ENCODE data around the gene TCF7L1. TPM values are rescaled to one million over a fixed set of nuclear protein-coding genes. Genes with fewer than 3 reads are reported as not detected.
A peak's percentile ranks its signal among the peaks of the same experiment; 100 is the strongest.

Gene TCF7L1
- total RNA-seq, 1 donor from 2014 or later = 4.2 TPM

DNA sequence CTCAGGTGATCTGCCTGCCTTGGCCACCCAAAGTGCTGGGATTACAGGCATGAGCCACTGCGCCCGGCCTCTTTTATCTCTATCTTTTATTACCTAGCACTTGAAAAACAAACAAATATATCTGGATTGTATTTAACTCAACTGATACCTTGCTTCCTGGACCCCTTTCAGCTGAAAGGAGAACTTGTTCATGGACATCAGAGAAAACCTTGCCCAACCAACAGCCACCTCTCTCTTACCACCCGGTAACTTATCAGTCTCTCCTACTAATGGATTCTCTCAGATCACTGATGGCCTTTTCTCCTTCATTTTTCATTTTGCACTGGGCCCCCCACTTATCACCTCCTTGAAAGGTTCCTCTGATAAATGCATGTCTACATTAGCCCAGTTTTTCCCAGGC lies 214.4 kb downstream of the TCF7L1 start:
- no peak for DNase-seq (ENCODE audit: low read depth in 2 of 2)

DNA sequence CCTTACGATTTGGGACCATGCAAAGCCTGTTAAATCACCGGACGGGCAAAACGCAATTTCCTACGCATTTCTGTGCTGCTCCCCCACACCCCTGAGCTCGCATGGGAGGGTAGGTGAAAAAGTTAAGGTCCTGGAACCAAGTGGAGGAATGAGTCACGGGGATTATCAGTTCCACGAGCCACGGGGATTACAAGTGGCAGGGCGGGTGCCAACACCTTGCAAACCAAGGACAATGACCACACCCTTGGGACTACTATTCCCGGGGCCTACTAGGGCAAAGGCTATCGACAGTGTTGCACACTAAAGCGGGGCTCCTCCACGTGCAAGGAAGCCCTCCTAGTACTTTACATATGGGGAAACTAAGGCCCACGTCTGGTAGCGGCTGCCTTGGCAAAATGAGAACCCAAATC lies 220.7 kb downstream of the TCF7L1 start:
- peak in 1 of 2 donors; percentile 28 for DNase-seq (ENCODE audit: low read depth in 2 of 2)

DNA sequence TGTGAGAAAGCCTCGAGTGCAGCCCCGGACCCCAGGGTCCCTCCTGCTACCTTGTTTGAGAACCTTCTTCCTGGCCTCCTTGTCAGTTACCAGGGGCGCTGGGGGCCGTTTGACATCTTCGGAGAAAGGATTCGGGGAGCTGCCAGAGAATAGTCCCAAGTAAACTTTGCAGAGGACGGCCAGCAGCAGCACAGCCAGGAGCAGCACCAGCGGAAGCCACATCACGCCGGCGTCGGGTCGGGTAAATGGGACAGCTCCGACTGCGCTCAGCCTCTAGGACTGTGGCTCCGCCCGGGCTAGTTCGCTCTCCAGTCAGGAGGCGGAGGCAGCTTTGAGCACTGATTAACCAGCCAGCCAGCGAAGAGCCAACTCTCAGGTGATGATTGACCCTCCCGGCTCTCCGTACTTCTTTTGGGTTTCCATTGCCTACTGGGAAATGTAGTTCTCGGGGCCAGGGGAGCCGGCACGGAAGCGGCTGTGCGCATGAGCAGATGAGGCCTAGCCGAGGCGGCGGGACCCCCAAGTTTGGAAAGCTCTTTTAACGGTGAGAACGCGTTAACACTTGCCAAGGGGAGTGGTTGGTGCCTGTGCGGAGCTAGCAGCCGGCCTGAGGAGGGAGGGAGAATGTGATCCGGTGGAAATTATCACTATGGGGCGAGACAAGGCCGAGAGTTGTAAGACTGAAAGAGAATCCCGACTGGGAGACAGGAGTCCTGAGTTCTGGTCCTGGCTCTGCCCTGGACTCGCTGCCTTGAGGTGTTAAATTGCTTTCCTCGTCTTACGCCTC lies 221.3 kb downstream of the TCF7L1 start, which contains the start of the genes ELMOD3 and RETSAT:
ELMOD3 (plus strand) TSS at position 484 of the 787 bp plus-strand sequence. CDS start 2,430 bp downstream, outside the sequence.
RETSAT (minus strand) TSS at position 243 of the 787 bp plus-strand sequence; CDS start at position 222, 21 bp downstream.
- peak; percentile 100 for DNase-seq (ENCODE audit: low read depth in 2 of 2)

DNA sequence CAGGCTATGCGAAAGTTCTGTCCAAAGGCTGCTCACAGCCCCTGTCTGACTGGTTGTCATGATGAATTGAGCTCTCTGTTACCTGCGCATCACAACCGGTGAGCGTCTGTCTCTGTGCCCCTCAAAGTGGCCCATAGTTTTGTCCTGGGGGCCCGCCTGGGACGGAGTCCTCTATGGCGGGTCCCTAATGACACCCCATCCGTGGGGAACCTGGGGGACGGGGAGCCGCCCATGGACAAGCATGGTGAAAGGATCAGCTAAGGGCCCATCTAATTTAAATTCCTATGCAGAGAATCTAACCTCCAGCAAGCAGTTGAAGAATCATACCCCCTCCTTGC lies 221.8 kb downstream of the TCF7L1 start:
- no peak for DNase-seq (ENCODE audit: low read depth in 2 of 2)

DNA sequence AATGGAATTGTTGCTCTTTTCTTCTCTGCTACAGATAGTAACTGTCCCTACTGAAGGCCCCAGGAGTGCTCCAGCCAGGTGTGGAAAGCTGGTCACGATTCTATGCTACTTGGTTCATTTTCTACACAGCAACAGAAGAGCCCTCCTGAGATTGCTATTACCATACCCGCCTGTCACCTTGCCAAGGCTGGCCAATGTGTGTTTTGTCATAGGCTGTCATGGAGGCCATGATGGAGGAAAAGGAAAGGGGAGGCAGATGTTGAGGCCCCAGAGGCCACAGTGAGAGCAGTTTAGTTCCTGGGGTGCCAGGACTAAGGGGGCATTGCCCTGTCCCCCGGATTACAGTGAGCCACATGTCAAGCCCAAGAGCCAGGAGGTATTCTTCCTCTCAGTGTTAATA lies 222.3 kb downstream of the TCF7L1 start:
- DNase-seq (ENCODE audit: low read depth in 2 of 2) = no peak

DNA sequence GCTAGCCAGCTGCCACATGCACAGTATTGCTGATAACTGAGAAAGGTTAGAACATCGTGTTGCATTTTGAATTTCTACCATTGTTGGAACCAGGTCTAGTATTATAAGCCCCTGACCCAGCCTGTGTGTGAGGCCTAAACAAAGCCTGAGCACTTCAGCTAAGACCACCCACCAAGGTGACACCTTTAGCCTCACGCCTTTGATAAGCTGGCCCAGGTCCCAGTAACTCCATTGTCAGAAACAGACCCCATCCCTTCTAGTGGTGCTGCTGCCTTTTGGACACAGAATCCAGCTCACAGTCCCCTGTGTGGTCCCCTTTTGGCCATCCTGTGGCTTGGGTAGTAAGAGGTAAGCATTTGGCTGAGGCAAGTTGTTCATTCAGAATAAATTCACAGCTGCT lies 223.0 kb downstream of the TCF7L1 start:
- no peak for DNase-seq (ENCODE audit: low read depth in 2 of 2)

DNA sequence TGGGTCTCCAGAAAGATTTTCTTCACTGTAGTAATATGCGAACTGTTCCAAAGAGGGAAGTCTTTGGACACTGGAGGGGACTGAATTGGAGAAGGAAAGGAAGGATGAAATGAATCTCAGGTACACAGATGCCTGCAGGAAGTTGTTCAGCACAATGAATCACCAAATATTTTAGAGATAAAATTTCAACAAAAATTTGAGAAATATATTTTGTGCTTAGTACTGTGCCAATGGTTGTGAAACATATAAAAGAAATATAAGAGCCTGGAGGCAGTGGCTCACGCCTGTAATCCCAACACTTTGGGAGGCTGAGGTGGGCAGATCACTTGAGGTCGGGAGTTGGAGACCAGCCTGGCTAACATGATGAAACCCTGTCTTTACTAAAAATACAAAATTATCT lies 224.5 kb downstream of the TCF7L1 start:
- no peak for DNase-seq (ENCODE audit: low read depth in 2 of 2)

Other genes with a start within 250 kb of the TCF7L1 start
- 5,305 and 8,615 TPM in 2 replicates for gene TMSB10, start 227.7 kb upstream of the TCF7L1 start, total RNA-seq
- gene KCMF1, start 162.2 kb upstream of the TCF7L1 start, total RNA-seq = 45.3 and 60.2 TPM in 2 replicates
- 56.1 and 70.3 TPM in 2 replicates for gene TGOLN2, start 194.6 kb downstream of the TCF7L1 start, total RNA-seq
- gene RETSAT, start 221.1 kb downstream of the TCF7L1 start, total RNA-seq = 51.6 and 54.1 TPM in 2 replicates
- 6.9 and 9.6 TPM in 2 replicates for gene ELMOD3, start 221.4 kb downstream of the TCF7L1 start, total RNA-seq

All from dermis microvascular lymphatic vessel endothelial cell (primary cell).